Fibroblast of skin of left quadriceps (primary cell): ENCODE results near the gene RNF26.
A peak's percentile ranks its signal among the peaks of the same experiment; 100 is the strongest.

Source experiments
- DNase-seq, 2 experiments: peaks; one replicate each; pipeline ENCODE4 v3.0.0-alpha.2; 2013; ENCODE audit warnings: low read depth in 2 of 2

RNF26 gene

GRCh38 chr11:119336744-119337469, 2.6 kb downstream of the RNF26 start:
- DNase-seq = no peak

DNA sequence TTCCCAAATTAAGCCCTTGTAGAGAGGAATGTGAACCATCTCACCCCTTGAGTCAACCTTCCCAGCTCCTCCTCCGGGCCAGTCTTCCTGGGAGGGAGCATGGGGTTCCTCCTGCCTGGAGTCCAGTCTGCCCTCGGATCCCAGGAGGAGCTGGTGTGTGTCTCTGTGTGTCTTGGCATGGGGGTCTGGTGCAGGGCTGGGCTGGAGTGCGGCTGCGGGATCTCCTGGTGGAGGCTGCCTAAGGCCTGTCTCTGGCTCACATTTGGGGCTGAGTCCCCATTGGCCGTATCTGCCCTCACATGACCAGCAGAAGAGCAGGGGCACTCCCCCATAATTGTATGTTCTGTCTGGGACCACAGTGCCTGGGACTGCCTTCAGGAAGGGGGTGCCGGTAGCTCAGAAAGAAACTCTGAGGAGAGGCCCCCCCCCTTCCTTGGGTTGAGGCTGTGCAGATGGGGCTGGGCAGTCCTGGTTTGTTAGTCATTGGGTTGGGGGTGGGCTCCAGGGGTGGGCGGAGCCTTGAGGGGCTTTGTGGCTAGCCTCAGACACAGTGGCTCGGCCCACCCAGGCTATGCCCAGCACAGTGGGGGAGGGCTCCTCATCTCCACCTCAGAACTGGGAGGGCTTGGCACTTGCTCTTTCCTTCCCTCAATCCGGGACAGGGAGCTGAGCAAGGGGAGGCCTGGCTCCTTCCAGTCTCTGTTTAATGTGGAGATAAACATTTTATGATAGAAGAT, 3.4 kb downstream of the RNF26 start:
- DNase-seq = peak; percentile 71 to 72

- DNase-seq = peak; percentile 70 to 72
Measured at GRCh38 chr11:119338318-119338890, 4.1 kb downstream of the RNF26 start.

GRCh38 chr11:119338965-119339588, 4.8 kb downstream of the RNF26 start:
- DNase-seq = no peak

DNA sequence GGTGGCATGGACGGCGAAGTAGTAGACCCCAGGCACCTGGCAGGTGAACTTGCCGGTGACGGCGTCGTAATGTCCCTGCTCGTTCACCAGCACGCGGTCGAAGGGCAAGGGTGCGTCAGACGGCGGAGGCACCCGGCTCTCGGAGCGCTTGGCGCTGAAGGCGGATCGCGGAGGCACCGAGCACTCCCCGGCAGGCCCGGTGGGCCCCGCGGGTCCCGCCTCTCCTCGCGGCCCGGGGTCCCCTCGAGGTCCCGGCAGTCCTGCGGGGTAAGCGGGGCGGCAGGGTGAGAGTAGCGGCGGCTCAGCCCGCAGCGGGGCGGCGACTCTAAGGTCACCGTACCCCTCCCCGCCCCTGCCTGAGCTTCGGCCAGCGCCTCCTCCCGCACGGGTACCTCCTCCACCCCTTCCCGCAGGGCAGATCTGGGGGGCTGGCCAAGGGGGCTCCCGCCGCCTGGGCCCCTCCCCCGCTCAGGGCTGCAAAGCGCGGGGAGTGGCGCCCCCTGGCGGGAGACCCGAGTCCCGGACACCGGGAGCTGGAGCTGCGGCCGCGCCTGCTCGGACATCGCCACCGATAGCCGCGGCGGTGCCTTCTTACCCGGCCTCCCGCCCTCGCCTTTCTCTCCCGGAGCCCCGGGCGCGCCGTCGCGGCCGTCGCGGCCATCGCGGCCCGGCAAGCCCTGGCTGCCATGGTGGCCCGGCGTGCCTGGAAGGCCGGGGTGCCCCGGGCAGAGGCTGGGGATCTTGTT, 5.4 kb downstream of the RNF26 start:
- DNase-seq = no peak

DNA sequence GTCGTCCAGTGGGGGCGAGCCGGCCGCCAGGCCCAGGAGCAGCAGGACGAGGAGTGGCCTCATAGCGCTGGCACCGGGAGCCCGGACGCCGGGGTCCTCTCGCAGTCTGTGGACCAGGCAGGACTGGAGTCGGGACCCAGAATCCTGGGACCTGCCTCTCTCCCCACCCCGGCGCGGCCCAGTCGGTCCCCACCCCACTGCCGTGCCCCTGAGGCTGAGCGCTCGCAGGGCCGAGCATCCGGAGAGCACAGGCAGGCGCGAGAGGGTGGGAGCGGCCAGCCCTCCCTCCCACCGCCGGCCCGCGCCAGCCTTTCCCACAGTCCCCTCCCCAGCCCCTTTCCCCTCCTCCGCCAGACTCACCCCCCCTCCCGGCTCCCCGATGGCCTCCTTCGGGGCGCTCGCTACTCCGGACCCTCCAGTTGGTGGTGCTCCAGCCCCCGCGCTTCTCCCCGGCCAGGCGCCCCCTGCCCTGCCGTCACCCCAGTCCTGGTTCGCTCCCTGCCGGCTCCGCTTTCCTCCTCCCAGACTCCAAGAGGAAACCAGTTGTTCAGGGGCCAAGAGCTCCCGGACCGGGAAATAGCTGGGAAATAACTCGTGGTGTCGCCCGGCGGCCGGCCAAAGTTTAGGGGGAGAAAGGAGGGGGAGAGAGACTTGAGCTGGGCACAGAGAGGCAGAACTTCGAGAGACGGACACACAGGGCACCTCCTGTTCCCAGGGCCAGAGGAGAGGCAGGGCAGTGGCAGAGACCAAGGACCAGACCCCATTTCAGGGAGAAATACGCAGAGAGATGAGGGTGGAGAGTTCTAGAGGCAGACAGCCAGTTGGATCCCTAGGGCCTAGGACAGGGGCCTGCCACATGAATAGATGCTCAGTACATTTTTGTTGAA, 6.3 kb downstream of the RNF26 start, which contains the start of gene C1QTNF5:
C1QTNF5 (minus strand) TSS at position 549 of the 887 bp plus-strand sequence; CDS start at position 63, 486 bp downstream.
- DNase-seq = no peak

GRCh38 chr11:119341222-119342022, 7.1 kb downstream of the RNF26 start:
- DNase-seq = no peak

GRCh38 chr11:119342023-119342300, 7.6 kb downstream of the RNF26 start:
- no peak for DNase-seq

DNA sequence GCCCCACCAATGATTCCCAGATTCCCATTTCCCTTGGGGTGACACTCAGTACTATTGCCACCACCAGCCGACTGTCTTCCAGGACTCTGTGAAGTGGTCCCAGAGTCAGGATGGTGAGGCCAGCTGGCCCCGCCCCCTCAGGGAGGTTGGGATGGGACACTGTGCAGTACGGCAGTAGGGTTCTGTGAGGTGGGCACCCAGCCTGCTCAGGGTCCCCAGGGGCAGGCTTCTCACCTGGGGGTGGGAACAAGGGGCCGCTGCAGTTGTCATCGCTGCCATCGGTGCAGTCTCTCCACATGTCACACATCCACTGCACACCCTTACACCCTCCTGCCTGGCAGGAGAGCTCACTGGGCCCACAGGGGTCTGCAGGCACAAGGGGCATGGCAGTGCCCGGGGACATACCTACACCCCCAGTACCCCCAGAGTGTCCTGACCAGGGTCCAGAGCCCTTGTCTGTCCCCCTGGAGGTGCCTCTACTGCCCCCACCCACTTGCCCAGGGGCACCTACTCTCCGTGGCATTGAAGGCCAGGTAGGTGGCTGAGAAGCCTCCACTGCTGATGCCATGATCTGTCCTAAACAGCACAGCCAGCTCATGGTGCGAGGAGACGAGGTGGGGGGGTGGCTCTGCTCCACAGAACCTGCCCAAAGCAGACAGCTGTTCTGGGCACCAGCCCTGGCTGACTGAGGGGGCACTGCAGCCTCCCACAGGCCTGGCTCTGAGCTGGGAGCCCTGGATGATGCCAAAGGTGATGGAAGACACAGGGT, 8.2 kb downstream of the RNF26 start:
- no peak for DNase-seq

- DNase-seq = no peak
Measured at GRCh38 chr11:119343726-119344125, 9.4 kb downstream of the RNF26 start.

- DNase-seq = no peak
Measured at GRCh38 chr11:119344291-119345010, 10.1 kb downstream of the RNF26 start.

DNA sequence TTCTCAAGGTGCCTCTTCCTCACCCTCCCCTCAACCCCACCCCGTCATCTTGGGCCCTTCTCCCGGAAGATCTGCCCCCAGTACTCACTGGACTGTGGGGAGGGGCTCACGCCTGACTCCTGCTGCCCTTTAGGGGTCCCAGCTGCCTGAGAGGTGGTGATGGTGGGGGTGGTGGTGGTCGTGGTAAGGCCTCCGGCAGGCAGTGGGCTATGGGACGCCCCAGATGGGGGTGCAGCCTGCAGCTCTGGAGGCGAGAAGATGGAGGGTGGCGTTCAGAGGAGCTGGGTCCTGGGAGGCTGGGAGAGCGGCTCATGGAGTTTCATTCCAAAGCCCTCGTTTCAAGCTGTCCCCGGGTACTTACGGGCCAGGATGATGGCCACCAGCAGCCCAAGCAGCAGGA, 11.4 kb downstream of the RNF26 start:
- no peak for DNase-seq

GRCh38 chr11:119346605-119347004, 12.3 kb downstream of the RNF26 start, which contains the start of gene MFRP:
Gene MFRP, minus strand, starts transcription at chr11:119346705. Its CDS starts 192 bp downstream, at chr11:119346513.
- DNase-seq = no peak

GRCh38 chr11:119347242-119347641, 12.9 kb downstream of the RNF26 start:
- peak in 1 of 2 experiments; percentile 47 for DNase-seq

DNA sequence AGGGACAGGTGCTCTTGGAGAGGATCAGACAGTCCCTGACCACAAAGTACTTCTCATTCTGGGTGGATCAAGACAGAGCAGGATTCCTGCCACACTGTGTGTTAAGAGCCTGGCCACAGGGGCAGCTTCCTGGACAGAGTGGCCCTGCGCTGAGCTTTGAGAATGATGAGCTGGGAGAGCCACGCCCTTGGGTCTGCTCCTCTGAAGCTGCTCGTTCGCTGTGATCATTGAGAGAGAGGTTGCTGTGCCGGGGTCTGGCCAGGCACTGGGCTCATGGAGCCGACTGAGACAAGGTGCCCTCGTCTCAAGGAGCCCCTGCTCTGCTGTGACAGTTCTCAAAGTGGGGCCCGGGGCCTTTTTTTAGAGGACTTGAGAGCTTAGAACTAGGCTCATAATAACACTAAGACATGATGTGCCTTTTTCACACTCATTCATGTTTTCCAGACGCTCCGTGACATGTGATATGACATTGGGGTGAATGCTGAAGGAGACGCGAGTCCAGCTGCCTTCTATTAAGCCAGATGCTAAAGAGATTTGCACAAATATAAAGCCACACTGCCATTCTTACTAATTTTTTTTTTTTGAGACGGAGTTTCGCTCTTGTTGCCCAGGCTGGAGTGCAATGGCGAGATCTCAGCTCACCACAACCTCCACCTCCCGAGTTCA, 13.7 kb downstream of the RNF26 start:
- no peak for DNase-seq

- DNase-seq = no peak
Measured at GRCh38 chr11:119350302-119350701, 16.0 kb downstream of the RNF26 start.

DNA sequence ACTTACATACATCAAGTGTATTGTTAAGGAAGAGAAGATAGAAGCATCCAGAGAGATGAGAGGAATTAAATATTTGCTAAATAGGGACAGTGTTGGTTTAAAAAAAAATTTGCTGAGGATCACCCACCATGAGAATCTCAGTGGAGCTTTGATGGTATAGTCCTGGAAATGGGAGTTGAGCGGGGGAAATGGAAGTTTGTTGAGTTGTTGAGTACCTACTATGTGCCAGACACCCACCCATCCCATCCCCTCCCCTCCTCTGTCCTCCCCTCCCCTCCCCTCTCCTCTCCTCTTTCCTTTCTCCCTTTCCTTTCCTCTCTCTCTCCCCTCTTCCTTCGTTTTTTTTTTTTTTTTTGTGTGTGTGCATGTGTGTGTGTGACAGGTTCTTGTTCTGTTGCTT, 16.9 kb downstream of the RNF26 start:
- no peak for DNase-seq

DNA sequence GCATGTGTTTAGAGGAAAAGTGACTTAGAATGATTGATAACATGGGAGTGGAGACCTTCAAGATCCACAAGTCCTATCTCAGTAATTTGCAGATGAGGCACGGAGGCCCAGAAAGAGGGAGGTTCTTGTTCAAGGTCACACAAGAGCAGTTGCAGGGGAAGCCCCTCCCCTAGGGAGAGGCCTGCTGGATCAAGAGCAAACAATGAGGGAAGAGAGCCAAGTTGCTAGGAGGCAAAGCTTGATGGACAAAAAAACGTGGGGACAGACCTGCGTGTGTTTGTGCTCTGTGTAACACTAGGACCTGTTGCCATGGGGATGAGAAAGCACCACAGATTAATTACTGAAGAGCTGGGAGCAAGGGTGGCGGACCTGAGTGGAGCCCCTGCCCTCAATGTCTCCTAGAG, 18.5 kb downstream of the RNF26 start:
- DNase-seq = no peak
